Measurements from ENCODE around the gene PIGO. TPM values are rescaled to one million over a fixed set of nuclear protein-coding genes. Genes with fewer than 3 reads are reported as not detected.

The PIGO gene
- total and polyA plus RNA-seq, 9 of the 15 experiments (the other 6 are each of a cell fraction or from before 2014, with no cell fraction given) = 5.4 to 13.7 (median 9.7) TPM

GRCh38 chr9:35072461-35073278 is 23.7 kb downstream of the PIGO start, which contains the start of gene VCP (continued):
- TF ChIP-seq HEY1 (CRISPR knock-in tag; IDR thresholded peaks at IDR 0.05; ENCODE audit: borderline replicate concordance) (no peak), POU5F1 (IDR thresholded peaks at IDR 0.05; ENCODE audit: borderline replicate concordance, low read depth, low read length, partially characterized antibody) (no peak), SMARCE1 (IDR thresholded peaks at IDR 0.05) (no peak), ZNF584 (CRISPR knock-in tag; IDR thresholded peaks at IDR 0.05; ENCODE audit: low read depth) (no peak), CGGBP1 (CRISPR knock-in tag; IDR thresholded peaks at IDR 0.05) (no peak), NCOR1 (IDR thresholded peaks at IDR 0.05) (no peak), ATF3 (IDR thresholded peaks at IDR 0.05) (no peak), ATF3 (CRISPR knock-in tag; conservative IDR thresholded peaks at IDR 0.05) (no peak), PHF20 (IDR thresholded peaks at IDR 0.05; ENCODE audit: partially characterized antibody) (no peak), HNRNPH1 (optimal IDR thresholded peaks at IDR 0.05; ENCODE audit: low read depth, low read length) (no peak), MEIS2 (IDR thresholded peaks at IDR 0.05; ENCODE audit: partially characterized antibody) (peak; percentile 44), FOXK2 (conservative IDR thresholded peaks at IDR 0.05 in 1 of 2, IDR thresholded peaks at IDR 0.05 in 1 of 2; ENCODE audit: low read depth in 2 of 2) (0 out of 4 replicates have a peak, but pooled peaks of 1 of the 2 experiments have one; percentile 25), MCM7 (IDR thresholded peaks at IDR 0.05) (no peak), PHTF2 (CRISPR knock-in tag; IDR thresholded peaks at IDR 0.05) (no peak), RFX5 (IDR thresholded peaks at IDR 0.05; ENCODE audit: low read depth, low read length) (peak; percentile 99), U2AF2 (optimal IDR thresholded peaks at IDR 0.05; ENCODE audit: low read depth, low read length) (no peak), MITF (IDR thresholded peaks at IDR 0.05) (no peak), IFI16 (CRISPR knock-in tag; IDR thresholded peaks at IDR 0.05) (no peak), CBFB (CRISPR knock-in tag; IDR thresholded peaks at IDR 0.05) (no peak), SNRNP70 (optimal IDR thresholded peaks at IDR 0.05; ENCODE audit: low read depth, low read length) (no peak), NKRF (IDR thresholded peaks at IDR 0.05; ENCODE audit: borderline replicate concordance) (no peak), STAT5A (IDR thresholded peaks at IDR 0.05; ENCODE audit: borderline replicate concordance, low read length) (no peak), KLF10 (CRISPR knock-in tag; IDR thresholded peaks at IDR 0.05) (no peak), RBM17 (IDR thresholded peaks at IDR 0.05; ENCODE audit: borderline replicate concordance, low read depth, low read length) (no peak), ASH1L (IDR thresholded peaks at IDR 0.05; ENCODE audit: borderline replicate concordance, low read depth, partially characterized antibody) (peak; percentile 94)

Data from K562 (cell line).